Measurements from ENCODE around the gene CDH9.
"Not testable (repeated sequence)": the region's sequence is repeated elsewhere in the genome, so short reads cannot be mapped to it uniquely, and the experiment has no call there.

- TF ChIP-seq CTCF (IDR thresholded peaks at IDR 0.05 in 4 of 5, conservative IDR thresholded peaks at IDR 0.05 in 1 of 5); POLR2A (IDR thresholded peaks at IDR 0.05): not testable (repeated sequence)
Measured at GRCh38 chr5:26852450-26852849, 185.9 kb downstream of the CDH9 start.
